Measurements from ENCODE around the gene KIF4A. TPM values are rescaled to one million over a fixed set of nuclear protein-coding genes. Genes with fewer than 3 reads are reported as not detected.

Gene KIF4A
- total RNA-seq, 2 donors from 2014 or later, result 8.7 to 33.7 TPM

DNA sequence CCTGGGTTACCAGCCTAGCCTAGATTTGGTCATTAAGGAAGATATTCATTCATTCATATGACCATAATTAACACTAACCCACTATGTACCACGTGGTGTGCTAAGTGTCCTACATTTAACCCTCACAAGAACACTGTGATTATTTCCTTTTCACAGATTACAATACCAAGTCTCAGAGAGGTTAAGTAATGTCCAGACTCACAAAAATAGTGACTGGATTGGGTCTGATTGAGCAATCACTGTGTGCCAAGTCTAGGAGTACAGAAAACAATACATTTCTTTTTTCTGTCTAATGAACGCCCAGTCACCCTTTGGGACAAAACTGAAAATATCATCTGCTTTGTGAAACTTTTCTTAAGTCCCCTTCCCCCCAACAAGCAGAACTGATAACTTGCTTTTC, 147.1 kb downstream of the KIF4A start:
- no peak overlapping the region for H3K27ac ChIP-seq
- TF ChIP-seq, protein P1, sequence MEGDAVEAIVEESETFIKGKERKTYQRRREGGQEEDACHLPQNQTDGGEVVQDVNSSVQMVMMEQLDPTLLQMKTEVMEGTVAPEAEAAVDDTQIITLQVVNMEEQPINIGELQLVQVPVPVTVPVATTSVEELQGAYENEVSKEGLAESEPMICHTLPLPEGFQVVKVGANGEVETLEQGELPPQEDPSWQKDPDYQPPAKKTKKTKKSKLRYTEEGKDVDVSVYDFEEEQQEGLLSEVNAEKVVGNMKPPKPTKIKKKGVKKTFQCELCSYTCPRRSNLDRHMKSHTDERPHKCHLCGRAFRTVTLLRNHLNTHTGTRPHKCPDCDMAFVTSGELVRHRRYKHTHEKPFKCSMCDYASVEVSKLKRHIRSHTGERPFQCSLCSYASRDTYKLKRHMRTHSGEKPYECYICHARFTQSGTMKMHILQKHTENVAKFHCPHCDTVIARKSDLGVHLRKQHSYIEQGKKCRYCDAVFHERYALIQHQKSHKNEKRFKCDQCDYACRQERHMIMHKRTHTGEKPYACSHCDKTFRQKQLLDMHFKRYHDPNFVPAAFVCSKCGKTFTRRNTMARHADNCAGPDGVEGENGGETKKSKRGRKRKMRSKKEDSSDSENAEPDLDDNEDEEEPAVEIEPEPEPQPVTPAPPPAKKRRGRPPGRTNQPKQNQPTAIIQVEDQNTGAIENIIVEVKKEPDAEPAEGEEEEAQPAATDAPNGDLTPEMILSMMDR (IDR thresholded peaks at IDR 0.05), result no peak
- DNase-seq, result no peak
- no peaks in the 10 kb centered on the region for H3K9me3 ChIP-seq
- intact Hi-C loops (cut with DNase I), result no loop called here
- H3K36me3 ChIP-seq, result no peaks in the 10 kb centered on the region
- no peak overlapping the region for H3K9ac ChIP-seq (ENCODE audit: low read depth in 2 of 2, low read length in 2 of 2)
- no peaks in the 10 kb centered on the region for H3K4me1 ChIP-seq
- H3K27me3 ChIP-seq, result peaks cover 5% of the 10 kb centered on the region
- H3K4me3 ChIP-seq, result no peak overlapping the region

DNA sequence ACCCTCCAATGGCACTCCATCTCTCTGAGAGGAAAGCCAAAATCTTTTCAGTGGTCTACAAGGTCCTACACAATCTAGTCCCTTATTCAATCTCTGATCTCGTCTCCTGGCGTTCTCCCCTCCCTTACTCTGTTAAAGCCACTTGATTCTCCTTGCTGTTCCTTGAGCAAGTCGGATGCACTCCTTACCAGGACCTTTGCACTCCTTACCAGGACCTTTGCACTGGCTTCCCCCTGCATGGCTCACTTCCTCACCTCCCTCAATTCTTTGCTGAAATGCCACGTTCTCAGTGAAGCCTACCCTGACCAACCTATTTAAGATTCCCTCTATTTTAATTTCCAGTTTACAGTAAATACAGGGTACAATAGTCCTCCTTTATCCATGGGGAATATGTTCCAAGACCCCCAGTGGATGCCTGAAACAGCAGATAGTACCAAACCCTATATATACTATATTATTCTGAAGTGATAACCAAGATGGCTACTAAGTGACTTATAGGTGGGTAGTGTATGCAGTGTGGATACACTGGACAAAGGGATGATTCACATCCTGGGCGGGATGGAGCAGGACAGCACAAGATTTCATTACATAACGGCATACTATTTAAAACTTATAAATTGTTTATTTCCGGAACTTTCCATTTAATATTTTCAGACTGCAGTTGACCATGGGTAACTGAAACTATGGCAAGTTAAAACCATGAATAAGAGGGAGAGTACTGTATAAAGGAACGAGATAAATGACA, 148.2 kb downstream of the KIF4A start:
- peaks cover 11% of the 10 kb centered on the region for H3K27me3 ChIP-seq
- no peak overlapping the region for H3K4me3 ChIP-seq
- no peak for DNase-seq
- H3K27ac ChIP-seq, result no peak overlapping the region
- no peaks in the 10 kb centered on the region for H3K4me1 ChIP-seq
- H3K9me3 ChIP-seq, result no peaks in the 10 kb centered on the region
- no peaks in the 10 kb centered on the region for H3K36me3 ChIP-seq
- H3K9ac ChIP-seq (ENCODE audit: low read depth in 2 of 2, low read length in 2 of 2), result no peak overlapping the region
- intact Hi-C loops (cut with DNase I), result no loop called here
- TF ChIP-seq, protein P1 (IDR thresholded peaks at IDR 0.05), result no peak

DNA sequence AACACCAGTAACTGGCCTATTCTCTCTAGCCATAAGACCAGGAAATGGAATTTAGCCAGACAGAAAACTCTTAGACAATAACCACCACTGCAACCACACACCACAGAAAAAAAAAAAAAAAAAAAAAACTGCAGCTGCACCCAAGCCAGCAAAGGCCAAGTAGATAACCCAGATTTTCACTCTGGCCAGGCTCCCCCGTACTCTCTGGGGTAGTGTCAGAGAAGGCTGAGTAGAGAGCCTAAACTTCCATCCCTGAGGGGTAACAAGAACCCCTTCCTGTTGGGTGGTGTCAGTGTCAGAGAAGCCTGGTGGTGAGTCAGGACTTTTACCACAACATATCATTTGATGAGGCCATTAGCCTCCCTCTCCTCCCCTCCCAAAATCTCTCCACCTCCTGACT, 149.1 kb downstream of the KIF4A start:
- intact Hi-C loops (cut with DNase I), result no loop called here
- no peaks in the 10 kb centered on the region for H3K4me1 ChIP-seq
- TF ChIP-seq, protein P1 (IDR thresholded peaks at IDR 0.05), result no peak
- no peak overlapping the region for H3K9ac ChIP-seq (ENCODE audit: low read depth in 2 of 2, low read length in 2 of 2)
- DNase-seq, result no peak
- no peak overlapping the region for H3K27ac ChIP-seq
- H3K9me3 ChIP-seq, result no peaks in the 10 kb centered on the region
- H3K36me3 ChIP-seq, result no peaks in the 10 kb centered on the region
- no peak overlapping the region for H3K4me3 ChIP-seq
- peaks cover 13% of the 10 kb centered on the region for H3K27me3 ChIP-seq

DNA sequence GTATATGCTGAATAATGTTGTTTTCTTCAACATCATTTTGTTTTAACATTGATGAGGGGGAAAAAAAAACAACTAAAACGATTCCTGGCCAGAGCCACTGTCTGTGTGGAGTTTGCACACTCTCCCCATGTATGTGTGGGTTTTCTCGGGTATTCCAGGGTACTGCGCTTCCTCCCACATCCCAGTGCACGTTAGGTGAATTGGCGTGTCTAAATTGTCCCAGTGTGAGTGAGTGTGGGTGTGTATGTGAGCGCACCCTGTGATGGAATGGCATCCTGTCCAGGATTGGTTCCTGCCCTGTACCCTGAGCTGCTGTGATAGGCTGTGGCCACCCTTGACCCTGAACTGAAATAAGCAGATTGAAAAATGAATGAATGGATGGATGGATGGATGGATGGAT, 152.3 kb downstream of the KIF4A start:
- H3K4me3 ChIP-seq, result no peak overlapping the region
- no peak for DNase-seq
- H3K9me3 ChIP-seq, result no peaks in the 10 kb centered on the region
- H3K27me3 ChIP-seq, result peaks cover 20% of the 10 kb centered on the region
- TF ChIP-seq, protein P1 (IDR thresholded peaks at IDR 0.05), result no peak
- H3K4me1 ChIP-seq, result no peaks in the 10 kb centered on the region
- no peaks in the 10 kb centered on the region for H3K36me3 ChIP-seq
- intact Hi-C loops (cut with DNase I), result no loop called here
- H3K9ac ChIP-seq (ENCODE audit: low read depth in 2 of 2, low read length in 2 of 2), result no peak overlapping the region
- no peak overlapping the region for H3K27ac ChIP-seq

DNA sequence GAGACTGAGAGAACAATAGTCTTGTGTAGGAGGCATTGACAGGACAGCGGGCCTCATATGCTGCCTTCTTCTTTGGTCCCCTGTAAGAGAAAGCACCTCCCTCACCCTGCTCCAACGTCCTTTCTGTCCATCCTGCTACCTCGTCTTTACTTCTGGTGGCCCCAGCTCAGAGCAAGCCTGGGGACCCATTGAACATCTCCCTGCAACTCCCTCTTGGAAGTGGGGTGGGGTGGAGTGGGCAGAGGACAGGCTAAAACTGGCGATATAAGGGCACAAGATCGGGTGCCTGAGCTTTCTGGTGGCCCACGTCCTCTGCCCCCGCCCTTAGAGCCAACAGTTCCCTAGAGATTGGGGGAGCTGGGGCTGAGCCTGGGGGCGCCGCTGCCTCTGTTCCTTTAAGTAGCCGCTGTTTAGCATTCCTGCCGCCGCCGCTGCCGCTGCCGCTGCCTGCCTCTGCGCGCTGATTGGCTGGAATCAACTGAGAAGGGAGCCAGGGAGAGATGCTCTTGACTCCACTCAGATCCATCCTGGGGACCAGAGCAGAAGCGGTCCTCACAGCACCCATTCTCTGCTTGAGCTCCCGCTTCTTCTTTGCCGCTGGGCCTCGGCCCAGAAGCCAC, 154.5 kb downstream of the KIF4A start, which contains the start of gene DLG3:
TSS of gene DLG3 (plus strand) at position 510 of the 620 bp plus-strand sequence. CDS start 367 bp downstream, outside the sequence.
- Histone ChIP-seq H3K9me3 (no peaks in the 10 kb centered on the region), H3K27ac (no peak within 1 kb of the TSS), H3K27me3 (peaks cover 20% of the 10 kb centered on the region), H3K9ac (ENCODE audit: low read depth in 2 of 2, low read length in 2 of 2) (no peak within 1 kb of the TSS), H3K4me3 (no peak within 1 kb of the TSS), H3K4me1 (no peaks in the 10 kb centered on the region), H3K36me3 (no peaks in the 10 kb centered on the region)
- TF ChIP-seq, protein P1 (IDR thresholded peaks at IDR 0.05), result no peak
- no peak for DNase-seq
- intact Hi-C loops (cut with DNase I), result no loop called here

Data from colonic mucosa (tissue), 4 donors.